GM12891 (cell line): Measurements from ENCODE around the gene NDUFB10.

ENCODE experiments used
- POLR2A ChIP-seq: IDR thresholded peaks from 2 replicates; pipeline ENCODE4 v1.6.1; 2011; ENCODE audit warnings: low read depth, low read length, control low read depth
- POLR2AphosphoS5 ChIP-seq: IDR thresholded peaks from 2 replicates; pipeline ENCODE4 v1.6.1; 2011; ENCODE audit warnings: low read depth, low read length, control low read depth
- SPI1 ChIP-seq: IDR thresholded peaks from 2 replicates; pipeline ENCODE4 v1.6.1; 2011; ENCODE audit warnings: low read depth, low read length, control low read depth
- TAF1 ChIP-seq: IDR thresholded peaks from 2 replicates; pipeline ENCODE4 v1.6.1; 2011; ENCODE audit warnings: low read depth, low read length, control low read depth

DNA sequence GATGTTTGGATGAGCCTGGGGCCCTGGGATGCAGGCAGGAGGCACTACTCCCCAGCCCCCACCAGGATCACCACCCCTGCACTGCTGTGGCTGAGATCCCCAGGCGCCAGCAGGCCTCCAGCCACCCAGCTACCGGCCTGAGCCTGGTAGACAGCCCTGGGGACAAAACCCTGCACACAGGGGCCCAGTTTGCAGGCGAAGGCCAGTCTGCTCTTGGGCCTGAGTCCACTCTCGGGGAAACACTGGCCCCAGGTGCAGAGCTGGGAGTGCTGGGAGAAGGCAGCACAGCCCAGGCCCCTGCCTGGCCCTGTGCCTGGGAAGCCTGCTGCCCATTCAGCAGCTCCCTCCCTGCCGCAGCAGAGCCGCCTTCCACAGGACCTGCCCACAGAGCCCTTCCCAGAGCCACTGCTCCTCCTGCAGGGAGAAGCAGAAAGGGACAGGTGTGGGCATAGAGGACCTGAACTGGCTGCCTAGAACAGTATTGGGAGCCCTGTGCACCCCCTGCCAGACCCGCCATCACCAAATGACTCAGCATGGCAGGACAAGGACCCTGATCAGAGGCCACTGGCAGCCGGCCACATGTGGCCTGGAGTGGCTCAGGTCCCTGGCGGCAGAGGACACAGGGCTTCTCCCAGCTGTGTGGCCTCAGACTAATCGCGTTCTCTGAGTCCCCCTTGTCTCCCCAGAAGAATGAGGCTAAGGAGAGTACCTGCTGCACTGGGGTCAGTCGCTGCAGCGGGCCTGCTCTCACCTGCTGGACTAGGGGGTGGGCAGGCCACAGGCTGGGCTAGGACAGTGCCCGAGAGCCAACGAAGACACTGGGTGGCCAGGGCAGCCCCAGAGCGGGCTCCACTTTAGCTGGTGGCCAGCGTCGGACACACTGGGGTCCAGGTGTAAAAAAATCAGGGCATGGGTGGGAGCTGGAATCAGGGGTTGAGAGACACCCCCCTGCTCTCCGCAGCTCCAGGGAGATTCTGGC lies 27.0 kb upstream of the NDUFB10 start:
- no peak for TF ChIP-seq POLR2A
- no peak for TF ChIP-seq TAF1
- no peak for TF ChIP-seq POLR2AphosphoS5
- no peak for TF ChIP-seq SPI1
